ENCODE data around the gene PRKCZ.

GRCh38 chr1:2059290-2059953, 9.2 kb downstream of the PRKCZ start:
- TF ChIP-seq CTCF (IDR thresholded peaks at IDR 0.05), result no peak
- TF ChIP-seq EP300 (IDR thresholded peaks at IDR 0.05), result no peak
